ENCODE data around the gene DROSHA. TPM values are rescaled to one million over a fixed set of nuclear protein-coding genes. Genes with fewer than 3 reads are reported as not detected.

The DROSHA gene
- polyA plus RNA-seq, 3 donors, result 2.2 to 12.6 (median 7.6) TPM

- intact Hi-C loops (cut with micrococcal nuclease), result no loop called here
- Histone ChIP-seq H4K20me1 (ENCODE audit: insufficient read depth, low read length) (no peaks in the 10 kb centered on the region), H3K36me3 (replicated peaks in 1 of 2; ENCODE audit: control insufficient read depth in 1 of 2, insufficient read depth in 2 of 2, low read length in 2 of 2) (peaks cover 31 to 75% of the 10 kb centered on the region in 2 donors), H3K4me3 (replicated peaks in 1 of 3; ENCODE audit: low read depth in 2 of 3, low read length in 3 of 3) (no peak overlapping the region), H3K9me3 (replicated peaks in 1 of 2; ENCODE audit: control insufficient read depth in 1 of 2, insufficient read depth in 1 of 2, low read length in 2 of 2) (no peaks in the 10 kb centered on the region), H3K4me1 (ENCODE audit: control insufficient read depth in 1 of 2, insufficient read depth in 2 of 2, low read length in 2 of 2) (no peaks in the 10 kb centered on the region), H3K9ac (ENCODE audit: insufficient read depth, low read length, poor library complexity, severe bottlenecking) (no peak overlapping the region), H3K27me3 (ENCODE audit: control insufficient read depth in 2 of 2, insufficient read depth in 2 of 2, low read length in 2 of 2) (no peaks in the 10 kb centered on the region), H3K4me2 (replicated peaks; ENCODE audit: extremely low read depth, low read length, poor library complexity, severe bottlenecking) (no peak overlapping the region), H3K27ac (ENCODE audit: low read depth in 1 of 2, low read length in 2 of 2) (no peak overlapping the region), H3K79me2 (ENCODE audit: insufficient read depth, low read length) (no peaks in the 10 kb centered on the region), H2AFZ (ENCODE audit: insufficient read depth, low read depth, low read length, poor library complexity, severe bottlenecking) (no peak overlapping the region)
- peaks cover 0 to 2% (median 0%) of the 10 kb centered on the region in 3 donors for H3K27me3 Mint-ChIP-seq (ENCODE audit: low read depth in 3 of 3)
- H3K36me3 Mint-ChIP-seq, result peaks cover 73 to 88% of the 10 kb centered on the region in 2 donors
- peaks cover 0 to 2% (median 2%) of the 10 kb centered on the region in 7 donors for H3K9me3 Mint-ChIP-seq
- H3K4me3 Mint-ChIP-seq, result no peak overlapping the region
- no peak for TF ChIP-seq CTCF (IDR thresholded peaks at IDR 0.05)
- DNase-seq, result no peak
- no peaks in the 10 kb centered on the region for H3K4me1 Mint-ChIP-seq
- 100% methylated on average over 3 of the region's 7 CpGs for WGBS (ENCODE audit: insufficient coverage)
- no peak overlapping the region for H3K27ac Mint-ChIP-seq
Observed at GRCh38 chr5:31449174-31449573, 82.7 kb downstream of the DROSHA start.

GRCh38 chr5:31445041-31445600 is 86.8 kb downstream of the DROSHA start:
- peaks cover 15 to 65% of the 10 kb centered on the region in 2 donors for H3K36me3 ChIP-seq (replicated peaks in 1 of 2; ENCODE audit: control insufficient read depth in 1 of 2, insufficient read depth in 2 of 2, low read length in 2 of 2)
- intact Hi-C loops (cut with micrococcal nuclease), result no loop called here
- no peak overlapping the region for H3K4me2 ChIP-seq (replicated peaks; ENCODE audit: extremely low read depth, low read length, poor library complexity, severe bottlenecking)
- Mint-ChIP-seq H3K27me3 (ENCODE audit: low read depth in 3 of 3) (peaks cover 0 to 2% (median 0%) of the 10 kb centered on the region in 3 donors), H3K9me3 (peaks cover 0 to 2% (median 0%) of the 10 kb centered on the region in 7 donors), H3K36me3 (peaks cover 66 to 68% of the 10 kb centered on the region in 2 donors), H3K4me1 (no peaks in the 10 kb centered on the region), H3K4me3 (no peak overlapping the region), H3K27ac (no peak overlapping the region)
- no peak overlapping the region for H2AFZ ChIP-seq (ENCODE audit: insufficient read depth, low read depth, low read length, poor library complexity, severe bottlenecking)
- no peak overlapping the region for H3K4me3 ChIP-seq (replicated peaks in 1 of 3; ENCODE audit: low read depth in 2 of 3, low read length in 3 of 3)
- no peak for TF ChIP-seq CTCF (IDR thresholded peaks at IDR 0.05)
- H3K27ac ChIP-seq (ENCODE audit: low read depth in 1 of 2, low read length in 2 of 2), result no peak overlapping the region
- H3K9ac ChIP-seq (ENCODE audit: insufficient read depth, low read length, poor library complexity, severe bottlenecking), result no peak overlapping the region
- no peaks in the 10 kb centered on the region for H3K27me3 ChIP-seq (ENCODE audit: control insufficient read depth in 2 of 2, insufficient read depth in 2 of 2, low read length in 2 of 2)
- no peak for DNase-seq
- no peaks in the 10 kb centered on the region for H3K9me3 ChIP-seq (replicated peaks in 1 of 2; ENCODE audit: control insufficient read depth in 1 of 2, insufficient read depth in 1 of 2, low read length in 2 of 2)
- no peaks in the 10 kb centered on the region for H3K4me1 ChIP-seq (ENCODE audit: control insufficient read depth in 1 of 2, insufficient read depth in 2 of 2, low read length in 2 of 2)
- H3K79me2 ChIP-seq (ENCODE audit: insufficient read depth, low read length), result no peaks in the 10 kb centered on the region
- no peaks in the 10 kb centered on the region for H4K20me1 ChIP-seq (ENCODE audit: insufficient read depth, low read length)
- 92% methylated on average over 1 of the region's 4 CpGs for WGBS (ENCODE audit: insufficient coverage)
